Measurements from ENCODE around the gene GJA10.

GRCh38 chr6:89941763-89942497, 47.7 kb downstream of the GJA10 start:
- no peak for TF ChIP-seq CTCF (conservative IDR thresholded peaks at IDR 0.05; ENCODE audit: low read depth, low read length)
- TF ChIP-seq EZH2 (IDR thresholded peaks at IDR 0.05; ENCODE audit: low read length, unreplicated experiment), result no peak
- TF ChIP-seq EZH2phosphoT487 (IDR thresholded peaks at IDR 0.05; ENCODE audit: borderline replicate concordance, low read length), result no peak
